ENCODE results near the gene KHDC3L. TPM values are rescaled to one million over a fixed set of nuclear protein-coding genes. Genes with fewer than 3 reads are reported as not detected.
A peak's percentile ranks its signal among the peaks of the same experiment; 100 is the strongest.
"Not testable (repeated sequence)": the region's sequence is repeated elsewhere in the genome, so short reads cannot be mapped to it uniquely, and the experiment has no call there.

The KHDC3L gene
- total RNA-seq, 1 experiment from 2014 or later: 0.87 TPM

DNA sequence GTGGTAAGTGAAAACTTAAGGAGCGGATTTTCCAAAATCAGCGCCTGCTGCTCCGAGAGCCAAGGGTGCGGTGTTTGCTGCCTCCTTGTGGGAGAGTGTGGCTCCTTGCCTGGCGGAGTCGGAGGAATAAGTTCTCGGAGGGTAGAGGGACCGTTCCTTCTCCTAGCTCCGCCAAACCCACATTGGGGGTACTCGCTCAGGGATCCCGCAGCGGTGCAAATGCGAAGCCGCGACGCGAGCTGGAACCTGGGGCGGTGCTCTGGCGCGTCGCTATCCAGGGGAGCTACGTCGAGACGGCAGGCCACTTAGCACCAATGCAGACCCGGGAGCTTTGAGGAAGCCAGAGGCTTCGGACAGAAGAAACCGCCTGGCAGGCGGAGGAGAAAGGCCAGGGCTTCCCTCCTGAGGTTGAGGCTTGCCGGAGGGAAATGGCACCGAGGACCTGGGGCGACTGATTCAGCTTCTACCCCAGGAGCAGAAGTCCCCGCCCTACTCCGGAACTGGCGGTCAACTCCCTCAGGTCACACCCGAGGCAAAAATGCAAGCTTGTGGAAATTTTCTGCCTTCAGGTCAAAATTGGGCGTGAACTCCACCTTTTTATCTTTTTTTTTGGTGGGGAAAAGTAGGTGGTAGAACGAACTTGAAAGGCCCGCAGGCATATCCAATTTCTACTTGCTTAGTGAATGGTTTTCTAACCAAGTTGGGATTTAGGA lies 26.5 kb downstream of the KHDC3L start:
- peak; percentile 85 for DNase-seq
- Histone ChIP-seq H3K36me3 (replicated peaks; ENCODE audit: control insufficient read depth, insufficient read depth, low read length) (no peaks in the 10 kb centered on the region), H3K27me3 (ENCODE audit: control insufficient read depth, insufficient read depth, low read length) (no peaks in the 10 kb centered on the region), H3K4me3 (ENCODE audit: insufficient read depth, low read depth, low read length) (peak overlapping the region; percentile 56)

DNA sequence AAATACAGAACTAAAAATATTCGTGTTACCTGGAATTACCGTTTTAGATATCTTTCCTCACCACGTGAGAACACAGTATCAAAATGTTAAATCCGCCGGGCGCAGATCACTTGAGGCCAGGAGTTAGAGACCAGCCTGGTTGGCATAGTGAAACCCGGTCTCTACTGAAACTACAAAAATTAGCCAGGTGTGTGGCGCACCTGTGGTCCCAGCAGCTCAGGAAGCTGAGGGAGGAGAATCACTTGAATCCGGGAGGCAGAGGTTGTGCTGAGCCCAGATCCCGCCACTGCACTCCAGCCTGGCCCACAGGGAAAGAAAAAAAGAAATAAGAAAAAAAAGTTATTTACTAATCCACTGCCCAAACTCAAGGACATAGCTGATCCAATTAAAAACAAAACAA lies 27.4 kb downstream of the KHDC3L start:
- DNase-seq: no peak
- no peaks in the 10 kb centered on the region for H3K27me3 ChIP-seq (ENCODE audit: control insufficient read depth, insufficient read depth, low read length)

DNA sequence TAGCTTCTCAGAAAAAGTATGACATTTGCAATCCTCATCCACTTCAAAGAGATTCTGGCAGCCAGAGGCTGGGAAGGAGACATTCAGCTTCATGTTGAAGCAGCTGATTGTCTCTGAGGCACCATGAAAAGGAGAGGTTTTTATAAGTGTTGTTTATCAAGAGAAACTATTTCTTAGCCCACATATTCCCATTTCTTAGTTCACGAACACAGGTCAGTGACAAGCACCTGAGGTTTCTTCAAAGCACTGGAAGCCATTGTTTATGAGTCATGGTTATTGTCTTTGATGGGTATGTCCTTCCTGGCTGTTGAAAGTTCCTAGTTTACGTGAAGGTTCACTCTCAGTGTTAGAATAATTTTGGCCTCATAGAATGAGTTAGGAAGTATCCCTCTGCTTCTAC lies 29.2 kb downstream of the KHDC3L start:
- Histone ChIP-seq H3K4me3 (ENCODE audit: insufficient read depth, low read depth, low read length) (no peak overlapping the region), H3K27me3 (ENCODE audit: control insufficient read depth, insufficient read depth, low read length) (no peaks in the 10 kb centered on the region), H3K36me3 (replicated peaks; ENCODE audit: control insufficient read depth, insufficient read depth, low read length) (no peaks in the 10 kb centered on the region)
- DNase-seq: no peak

More for the DNA sequence above, 27.4 kb downstream of the KHDC3L start:
- Histone ChIP-seq H3K4me3 (ENCODE audit: insufficient read depth, low read depth, low read length) (no peak overlapping the region), H3K36me3 (replicated peaks; ENCODE audit: control insufficient read depth, insufficient read depth, low read length) (no peaks in the 10 kb centered on the region)

DNA sequence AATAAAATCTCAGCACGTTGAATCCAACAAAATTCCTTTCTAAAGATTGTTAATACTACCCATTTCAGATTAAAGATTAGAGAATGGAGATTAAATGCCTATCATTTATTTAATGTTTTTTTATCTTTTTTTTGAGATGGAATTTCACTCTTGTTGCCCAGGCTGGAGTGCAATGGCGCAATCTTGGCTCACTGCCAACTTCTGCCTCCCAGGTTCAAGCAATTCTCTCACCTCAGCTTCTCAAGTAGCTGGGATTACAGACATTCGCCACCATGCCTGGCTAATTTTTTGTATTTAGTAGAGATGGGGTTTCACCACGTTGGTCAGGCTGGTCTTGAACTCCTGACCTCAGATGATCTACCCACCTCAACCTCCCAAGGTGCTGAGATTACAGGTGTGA lies 29.7 kb downstream of the KHDC3L start:
- H3K36me3 ChIP-seq (replicated peaks; ENCODE audit: control insufficient read depth, insufficient read depth, low read length); DNase-seq: not testable (repeated sequence)

DNA sequence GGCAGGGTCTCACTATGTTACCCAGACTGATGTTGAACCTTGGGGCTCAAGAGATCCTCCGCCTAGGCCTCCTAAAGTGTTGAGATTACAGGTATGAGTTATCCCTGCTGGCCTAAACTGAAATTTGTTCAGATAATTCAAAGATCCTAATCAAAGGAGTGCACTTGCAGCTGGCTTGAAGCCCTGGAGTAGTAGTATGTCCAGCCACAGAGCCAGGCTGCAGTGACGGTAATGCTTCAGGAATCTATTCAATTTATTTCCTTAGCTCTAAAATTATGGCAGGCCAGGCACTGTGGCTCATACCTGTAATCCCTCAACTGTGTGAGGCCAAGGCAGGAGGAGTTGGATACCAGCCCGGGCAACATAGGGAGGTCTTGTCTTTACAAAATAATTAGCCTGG lies 30.8 kb downstream of the KHDC3L start:
- Histone ChIP-seq H3K36me3 (replicated peaks; ENCODE audit: control insufficient read depth, insufficient read depth, low read length) (no peaks in the 10 kb centered on the region), H3K4me3 (ENCODE audit: insufficient read depth, low read depth, low read length) (no peak overlapping the region), H3K27me3 (ENCODE audit: control insufficient read depth, insufficient read depth, low read length) (no peaks in the 10 kb centered on the region)
- DNase-seq: no peak

More for the DNA sequence above, 29.7 kb downstream of the KHDC3L start:
- not testable (repeated sequence) for H3K27me3 ChIP-seq (ENCODE audit: control insufficient read depth, insufficient read depth, low read length); H3K4me3 ChIP-seq (ENCODE audit: insufficient read depth, low read depth, low read length)

DNA sequence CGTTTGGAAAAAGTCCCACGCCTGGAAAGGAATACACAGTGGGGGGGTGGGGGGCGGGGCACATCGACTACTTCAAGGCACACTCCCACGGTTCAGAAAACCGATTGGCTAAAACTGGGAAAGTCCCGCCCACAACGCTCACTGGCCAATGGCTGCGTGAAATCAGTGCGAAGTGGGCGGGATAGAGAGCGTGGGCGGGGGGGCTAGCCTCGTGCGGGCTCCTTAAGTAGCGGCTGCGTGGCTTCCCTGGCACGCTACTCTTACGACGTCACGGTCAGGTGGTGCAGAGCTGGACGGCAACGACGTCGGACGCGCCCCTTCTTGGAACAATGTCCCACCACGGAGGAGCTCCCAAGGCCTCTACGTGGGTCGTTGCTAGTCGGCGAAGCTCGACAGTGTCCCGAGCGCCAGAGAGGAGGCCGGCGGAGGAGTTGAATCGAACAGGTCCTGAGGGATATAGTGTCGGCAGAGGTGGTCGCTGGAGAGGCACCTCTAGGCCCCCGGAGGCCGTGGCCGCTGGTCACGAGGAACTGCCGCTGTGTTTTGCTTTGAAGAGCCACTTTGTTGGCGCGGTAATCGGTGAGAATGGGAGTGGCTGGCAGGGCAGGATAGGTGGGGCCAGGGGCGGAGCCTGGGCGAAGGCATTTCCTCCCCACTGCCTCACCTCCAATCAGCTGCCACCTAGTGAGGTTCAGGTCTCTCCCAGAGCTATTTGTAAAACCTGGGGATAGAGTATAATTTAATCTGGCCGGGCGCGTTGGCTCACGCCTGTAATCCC lies 32.3 kb downstream of the KHDC3L start, which contains the start of gene DDX43:
Gene DDX43, plus strand, starts transcription at position 252 of the 778 bp plus-strand sequence. Its CDS starts 78 bp downstream, at position 330.
- DNase-seq: peak; percentile 65
- no peak within 1 kb of the TSS for H3K4me3 ChIP-seq (ENCODE audit: insufficient read depth, low read depth, low read length)

DNA sequence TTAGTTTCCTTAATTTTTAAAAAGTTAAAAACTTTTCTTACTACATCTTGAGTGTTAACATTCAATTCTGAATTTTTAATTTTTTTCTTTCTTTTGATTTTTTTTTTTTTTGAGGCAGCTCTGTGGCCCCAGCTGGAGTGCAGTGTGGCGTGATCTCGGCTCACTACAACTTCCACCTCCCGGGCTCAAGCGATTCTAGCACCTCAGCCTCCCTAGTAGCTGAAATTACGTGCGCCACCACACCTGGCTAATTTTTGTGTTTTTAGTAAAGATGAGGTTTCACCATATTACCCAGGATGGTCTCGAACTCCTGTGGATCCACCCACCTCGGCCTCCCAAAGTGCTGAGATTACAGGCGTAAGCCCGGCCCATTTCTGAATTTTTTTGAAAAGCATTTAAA lies 33.4 kb downstream of the KHDC3L start:
- no peak for DNase-seq
- no peaks in the 10 kb centered on the region for H3K36me3 ChIP-seq (replicated peaks; ENCODE audit: control insufficient read depth, insufficient read depth, low read length)
- no peak overlapping the region for H3K4me3 ChIP-seq (ENCODE audit: insufficient read depth, low read depth, low read length)
- no peaks in the 10 kb centered on the region for H3K27me3 ChIP-seq (ENCODE audit: control insufficient read depth, insufficient read depth, low read length)

More for the DNA sequence above, 32.3 kb downstream of the KHDC3L start, which contains the start of gene DDX43:
- Histone ChIP-seq H3K36me3 (replicated peaks; ENCODE audit: control insufficient read depth, insufficient read depth, low read length) (no peaks in the 10 kb centered on the region), H3K27me3 (ENCODE audit: control insufficient read depth, insufficient read depth, low read length) (no peaks in the 10 kb centered on the region)

DNA sequence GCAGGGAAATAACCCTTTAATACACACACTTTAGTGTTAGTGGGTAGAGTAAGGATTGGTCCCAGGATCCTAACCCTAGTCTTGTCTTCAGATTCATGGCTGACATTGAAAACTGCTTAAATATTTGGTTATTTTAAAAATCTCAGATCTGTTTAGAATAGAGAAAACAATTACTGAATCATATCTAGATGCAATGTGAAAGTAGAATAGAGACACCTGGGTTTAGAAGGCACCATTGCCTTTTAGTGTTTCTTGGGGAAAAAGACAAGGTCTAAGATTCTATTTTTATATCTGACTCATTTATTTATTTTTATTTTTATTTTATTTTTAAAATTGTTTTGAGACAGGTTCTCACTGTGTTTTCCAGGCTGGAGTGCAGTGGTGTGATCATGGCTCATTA lies 38.2 kb downstream of the KHDC3L start:
- no peak overlapping the region for H3K4me3 ChIP-seq (ENCODE audit: insufficient read depth, low read depth, low read length)
- H3K36me3 ChIP-seq (replicated peaks; ENCODE audit: control insufficient read depth, insufficient read depth, low read length): no peaks in the 10 kb centered on the region
- no peaks in the 10 kb centered on the region for H3K27me3 ChIP-seq (ENCODE audit: control insufficient read depth, insufficient read depth, low read length)
- DNase-seq: no peak

DNA sequence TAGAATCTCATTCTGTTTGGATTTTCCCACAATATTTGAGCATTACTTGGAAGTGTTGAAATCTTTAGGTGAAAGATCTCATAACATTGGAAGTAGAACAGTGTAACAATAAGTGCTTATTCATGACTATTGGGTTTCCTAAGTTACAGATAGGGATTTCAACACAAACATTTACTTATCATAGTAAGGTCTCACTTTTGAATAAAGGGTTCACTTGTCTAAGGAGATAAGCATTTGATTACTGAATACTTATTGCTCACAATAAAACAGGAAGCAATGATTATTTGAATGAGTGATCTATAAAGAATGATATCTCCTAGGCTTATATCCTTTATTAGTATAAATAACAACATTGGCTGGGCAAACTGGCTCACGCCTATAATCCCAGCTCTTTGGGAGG lies 46.9 kb downstream of the KHDC3L start:
- Histone ChIP-seq H3K4me3 (ENCODE audit: insufficient read depth, low read depth, low read length) (no peak overlapping the region), H3K36me3 (replicated peaks; ENCODE audit: control insufficient read depth, insufficient read depth, low read length) (no peaks in the 10 kb centered on the region), H3K27me3 (ENCODE audit: control insufficient read depth, insufficient read depth, low read length) (no peaks in the 10 kb centered on the region)
- no peak for DNase-seq

DNA sequence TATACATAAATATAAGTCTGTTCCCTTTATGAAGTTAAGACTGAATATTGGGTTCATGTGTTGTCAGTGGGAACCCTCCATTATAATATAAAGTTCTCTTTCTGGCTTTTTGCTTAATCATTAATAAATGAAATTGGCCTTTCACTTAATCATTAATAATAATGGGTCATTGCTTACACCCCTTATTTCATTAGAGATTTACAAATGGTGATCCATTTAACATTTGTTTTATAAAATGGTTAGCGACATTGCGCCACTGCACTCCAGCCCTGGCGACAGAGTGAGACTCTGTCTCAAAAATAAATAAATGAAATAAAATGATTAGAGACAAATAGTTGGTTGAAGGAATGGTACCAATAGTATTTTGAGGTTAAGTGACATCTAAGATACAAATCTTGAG lies 50.6 kb downstream of the KHDC3L start:
- Histone ChIP-seq H3K36me3 (replicated peaks; ENCODE audit: control insufficient read depth, insufficient read depth, low read length) (no peaks in the 10 kb centered on the region), H3K4me3 (ENCODE audit: insufficient read depth, low read depth, low read length) (no peak overlapping the region)
- DNase-seq: no peak

More for the DNA sequence above, 50.6 kb downstream of the KHDC3L start:
- no peaks in the 10 kb centered on the region for H3K27me3 ChIP-seq (ENCODE audit: control insufficient read depth, insufficient read depth, low read length)

Other genes with a start within 250 kb of the KHDC3L start
- 0.28 TPM in 1 of 2 replicates, not detected in the other for gene KHDC1L, start 137.2 kb upstream of the KHDC3L start, total RNA-seq (2014; rRNA removed; shearing (Covaris generic))
- gene KHDC1, start 99.5 kb upstream of the KHDC3L start, total RNA-seq (2014; rRNA removed; shearing (Covaris generic)): 3.3 and 4.5 TPM in 2 replicates
- gene DPPA5, start 8.4 kb upstream of the KHDC3L start, total RNA-seq (2014; rRNA removed; shearing (Covaris generic)): 0.97 and 2.1 TPM in 2 replicates
- gene OOEP, start 7.2 kb downstream of the KHDC3L start, total RNA-seq (2014; rRNA removed; shearing (Covaris generic)): not detected in 2 replicates
- 0.07 and 0.15 TPM in 2 replicates for gene DDX43, start 32.2 kb downstream of the KHDC3L start, total RNA-seq (2014; rRNA removed; shearing (Covaris generic))
- gene CGAS, start 89.6 kb downstream of the KHDC3L start, total RNA-seq (2014; rRNA removed; shearing (Covaris generic)): 0.55 and 0.76 TPM in 2 replicates
- 50.9 and 58.9 TPM in 2 replicates for gene MTO1, start 99.1 kb downstream of the KHDC3L start, total RNA-seq (2014; rRNA removed; shearing (Covaris generic))
- 12,173 and 12,318 TPM in 2 replicates for gene EEF1A1, start 158.4 kb downstream of the KHDC3L start, total RNA-seq (2014; rRNA removed; shearing (Covaris generic))

Data from H7 (cell line).